ENCODE results near the gene PLAAT3. TPM values are rescaled to one million over a fixed set of nuclear protein-coding genes. Genes with fewer than 3 reads are reported as not detected.

The PLAAT3 gene
- total RNA-seq (ENCODE audit: low replicate concordance) = 4.6 and 8.0 TPM in 2 replicates

GRCh38 chr11:63614136-63614671 is at the start of gene PLAAT3:
Gene PLAAT3 (minus strand): TSS chr11:63614433. CDS start chr11:63614014, 419 bp downstream.
- H3K27me3 Mint-ChIP-seq (ENCODE audit: insufficient read depth, low read depth) = peaks cover 30% of the 10 kb centered on the region
- Histone ChIP-seq H3K79me2 (ENCODE audit: low read depth) (no peaks in the 10 kb centered on the region), H3K4me1 (peaks cover 12% of the 10 kb centered on the region), H3F3A (ENCODE audit: low read depth) (peaks cover 35% of the 10 kb centered on the region), H3K27ac (no peak within 1 kb of the TSS), H3K27me3 (peaks cover 38% of the 10 kb centered on the region), H3K4me2 (peak within 1 kb of the TSS; percentile 97), H3K36me3 (no peaks in the 10 kb centered on the region), H3K9ac (no peak within 1 kb of the TSS), H2AFZ (replicated peaks) (peak within 1 kb of the TSS; percentile 93), H3K9me3 (ENCODE audit: low read depth) (no peaks in the 10 kb centered on the region), H3K4me3 (peak within 1 kb of the TSS; percentile 59), H4K20me1 (ENCODE audit: low read depth) (no peaks in the 10 kb centered on the region)
- peak within 1 kb of the TSS; percentile 86 for H3K4me3 Mint-ChIP-seq
- DNase-seq (ENCODE audit: low spot score) = peak; percentile 76
- peaks cover 20% of the 10 kb centered on the region for H3K4me1 Mint-ChIP-seq
- TF ChIP-seq EZH2 (IDR thresholded peaks at IDR 0.05) (peak; percentile 46), CTCF (IDR thresholded peaks at IDR 0.05) (no peak)
- H3K9me3 Mint-ChIP-seq = no peaks in the 10 kb centered on the region
- H3K27ac Mint-ChIP-seq = no peak within 1 kb of the TSS
- no peaks in the 10 kb centered on the region for H3K36me3 Mint-ChIP-seq

GRCh38 chr11:63663809-63664208 is 49.6 kb upstream of the PLAAT3 start:
- no peak overlapping the region for H3K4me3 ChIP-seq
- TF ChIP-seq EZH2phosphoT487 (IDR thresholded peaks at IDR 0.05) = no peak
- TF ChIP-seq EZH2 (IDR thresholded peaks at IDR 0.05) = no peak
- no peak for TF ChIP-seq CTCF (IDR thresholded peaks at IDR 0.05)
- H3K79me2 ChIP-seq (ENCODE audit: low read depth) = peaks cover 94% of the 10 kb centered on the region
- no peaks in the 10 kb centered on the region for H3K27me3 ChIP-seq
- H3K27ac ChIP-seq = no peak overlapping the region
- H3K4me3 Mint-ChIP-seq = no peak overlapping the region
- peaks cover 5% of the 10 kb centered on the region for H3K36me3 Mint-ChIP-seq
- peaks cover 37% of the 10 kb centered on the region for H4K20me1 ChIP-seq (ENCODE audit: low read depth)
- no peaks in the 10 kb centered on the region for H3F3A ChIP-seq (ENCODE audit: low read depth)
- H3K9ac ChIP-seq = no peak overlapping the region
- H3K27me3 Mint-ChIP-seq (ENCODE audit: insufficient read depth, low read depth) = peaks cover 2% of the 10 kb centered on the region
- H3K36me3 ChIP-seq = no peaks in the 10 kb centered on the region
- DNase-seq (ENCODE audit: low spot score) = no peak
- H3K9me3 ChIP-seq (ENCODE audit: low read depth) = no peaks in the 10 kb centered on the region
- H3K4me2 ChIP-seq = no peak overlapping the region
- H3K4me1 ChIP-seq = no peaks in the 10 kb centered on the region
- no peaks in the 10 kb centered on the region for H3K9me3 Mint-ChIP-seq
- H3K4me1 Mint-ChIP-seq = peaks cover 8% of the 10 kb centered on the region
- H3K27ac Mint-ChIP-seq = no peak overlapping the region
- no peak overlapping the region for H2AFZ ChIP-seq (replicated peaks)

- H3F3A ChIP-seq (ENCODE audit: low read depth) = no peaks in the 10 kb centered on the region
- peaks cover 27% of the 10 kb centered on the region for H4K20me1 ChIP-seq (ENCODE audit: low read depth)
- no peak overlapping the region for H3K4me3 ChIP-seq
- no peaks in the 10 kb centered on the region for H3K27me3 ChIP-seq
- no peak overlapping the region for H3K4me2 ChIP-seq
- H3K36me3 ChIP-seq = no peaks in the 10 kb centered on the region
- H3K27me3 Mint-ChIP-seq (ENCODE audit: insufficient read depth, low read depth) = peaks cover 2% of the 10 kb centered on the region
- no peak overlapping the region for H3K4me3 Mint-ChIP-seq
- no peak overlapping the region for H3K27ac ChIP-seq
- no peak overlapping the region for H3K27ac Mint-ChIP-seq
- no peak overlapping the region for H2AFZ ChIP-seq (replicated peaks)
- peaks cover 8% of the 10 kb centered on the region for H3K4me1 Mint-ChIP-seq
- H3K9ac ChIP-seq = no peak overlapping the region
- DNase-seq (ENCODE audit: low spot score) = no peak
- H3K79me2 ChIP-seq (ENCODE audit: low read depth) = peaks cover 66% of the 10 kb centered on the region
- no peaks in the 10 kb centered on the region for H3K9me3 ChIP-seq (ENCODE audit: low read depth)
- H3K36me3 Mint-ChIP-seq = peaks cover 7% of the 10 kb centered on the region
- no peaks in the 10 kb centered on the region for H3K4me1 ChIP-seq
- no peaks in the 10 kb centered on the region for H3K9me3 Mint-ChIP-seq
- no peak for TF ChIP-seq EZH2 (IDR thresholded peaks at IDR 0.05)
- TF ChIP-seq CTCF (IDR thresholded peaks at IDR 0.05) = no peak
- no peak for TF ChIP-seq EZH2phosphoT487 (IDR thresholded peaks at IDR 0.05)
These were observed 46.7 kb upstream of the PLAAT3 start for GRCh38 chr11:63660972-63661371.

Data from neural progenitor cell (in vitro differentiated cells).